ENCODE results near the gene UNC5CL. TPM values are rescaled to one million over a fixed set of nuclear protein-coding genes. Genes with fewer than 3 reads are reported as not detected.
"Not testable (repeated sequence)": the region's sequence is repeated elsewhere in the genome, so short reads cannot be mapped to it uniquely, and the experiment has no call there.

UNC5CL gene
- total RNA-seq, 1 experiment from 2014 or later: 5.5 TPM

- intact Hi-C loops (cut with micrococcal nuclease; ENCODE audit: unreplicated experiment): no loop called here
- DNase-seq: no peak
- TF ChIP-seq, protein P1, sequence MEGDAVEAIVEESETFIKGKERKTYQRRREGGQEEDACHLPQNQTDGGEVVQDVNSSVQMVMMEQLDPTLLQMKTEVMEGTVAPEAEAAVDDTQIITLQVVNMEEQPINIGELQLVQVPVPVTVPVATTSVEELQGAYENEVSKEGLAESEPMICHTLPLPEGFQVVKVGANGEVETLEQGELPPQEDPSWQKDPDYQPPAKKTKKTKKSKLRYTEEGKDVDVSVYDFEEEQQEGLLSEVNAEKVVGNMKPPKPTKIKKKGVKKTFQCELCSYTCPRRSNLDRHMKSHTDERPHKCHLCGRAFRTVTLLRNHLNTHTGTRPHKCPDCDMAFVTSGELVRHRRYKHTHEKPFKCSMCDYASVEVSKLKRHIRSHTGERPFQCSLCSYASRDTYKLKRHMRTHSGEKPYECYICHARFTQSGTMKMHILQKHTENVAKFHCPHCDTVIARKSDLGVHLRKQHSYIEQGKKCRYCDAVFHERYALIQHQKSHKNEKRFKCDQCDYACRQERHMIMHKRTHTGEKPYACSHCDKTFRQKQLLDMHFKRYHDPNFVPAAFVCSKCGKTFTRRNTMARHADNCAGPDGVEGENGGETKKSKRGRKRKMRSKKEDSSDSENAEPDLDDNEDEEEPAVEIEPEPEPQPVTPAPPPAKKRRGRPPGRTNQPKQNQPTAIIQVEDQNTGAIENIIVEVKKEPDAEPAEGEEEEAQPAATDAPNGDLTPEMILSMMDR (IDR thresholded peaks at IDR 0.05; ENCODE audit: insufficient read depth in 1 of 2, low read depth in 1 of 2, low read length in 1 of 2, severe bottlenecking in 1 of 2, unreplicated experiment in 1 of 2): no peak
These were observed 31.0 kb downstream of the UNC5CL start for GRCh38 chr6:41008011-41008410.

DNA sequence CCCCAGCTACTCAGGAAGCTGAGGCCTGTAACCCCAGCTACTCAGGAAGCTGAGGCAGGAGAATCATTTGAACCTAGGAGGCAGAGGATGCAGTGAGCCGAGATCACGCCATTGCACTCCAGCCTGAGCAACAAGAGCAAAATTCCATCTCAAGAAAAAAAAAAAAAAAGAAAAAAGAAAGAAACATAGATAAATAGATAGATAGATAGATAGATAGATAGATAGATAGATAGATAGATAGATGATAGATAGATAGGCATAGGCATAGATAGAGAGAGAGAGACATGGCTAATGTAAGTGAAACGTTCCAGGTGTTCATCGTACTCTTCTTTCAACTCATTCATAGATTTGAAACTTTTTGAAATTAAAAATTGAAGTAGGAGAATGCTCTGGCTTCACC lies 32.0 kb downstream of the UNC5CL start:
- H3K27me3 Mint-ChIP-seq (ENCODE audit: insufficient read depth, unreplicated experiment); BruUV-seq (replicated peaks); H3K9me3 ChIP-seq; H3K4me3 ChIP-seq (ENCODE audit: low read depth, low read length); CTCF ChIA-PET; H3K27ac Mint-ChIP-seq (ENCODE audit: unreplicated experiment); DNase-seq; H3K27me3 ChIP-seq (replicated peaks; ENCODE audit: control insufficient read depth, insufficient read depth, low read length); H3K36me3 ChIP-seq (ENCODE audit: control insufficient read depth, insufficient read depth, low read length); H3K4me3 Mint-ChIP-seq (ENCODE audit: unreplicated experiment); H3K9me3 Mint-ChIP-seq (ENCODE audit: unreplicated experiment); H3K36me3 Mint-ChIP-seq (ENCODE audit: insufficient read depth, unreplicated experiment); POLR2A ChIA-PET: not testable (repeated sequence)
- intact Hi-C loops (cut with micrococcal nuclease; ENCODE audit: unreplicated experiment): loop anchor here (1.0 kb wide), 2 partner anchors 33 to 58 kb away; no protein-coding TSS in a partner anchor
- peaks cover 24% of the 10 kb centered on the region for H3K4me1 Mint-ChIP-seq (ENCODE audit: low read depth, unreplicated experiment)
- peaks cover 18% of the 10 kb centered on the region for H3K4me1 ChIP-seq

More at GRCh38 chr6:41008011-41008410, 31.0 kb downstream of the UNC5CL start:
- no peak overlapping the region for H3K4me3 ChIP-seq (ENCODE audit: low read depth, low read length)
- no peaks in the 10 kb centered on the region for H3K36me3 Mint-ChIP-seq (ENCODE audit: insufficient read depth, unreplicated experiment)
- ChIA-PET CTCF (interaction anchor here (0.6 kb wide), 1 partner anchor 20 kb away, joined by 3 read pairs; no protein-coding TSS in a partner anchor), POLR2A (no interaction called here)
- no TSS peak for BruUV-seq (replicated peaks)
- no peaks in the 10 kb centered on the region for H3K36me3 ChIP-seq (ENCODE audit: control insufficient read depth, insufficient read depth, low read length)
- H3K9me3 ChIP-seq: no peaks in the 10 kb centered on the region
- H3K4me1 Mint-ChIP-seq (ENCODE audit: low read depth, unreplicated experiment): peaks cover 20% of the 10 kb centered on the region
- no peaks in the 10 kb centered on the region for H3K9me3 Mint-ChIP-seq (ENCODE audit: unreplicated experiment)
- H3K27me3 Mint-ChIP-seq (ENCODE audit: insufficient read depth, unreplicated experiment): no peaks in the 10 kb centered on the region
- no peak overlapping the region for H3K4me3 Mint-ChIP-seq (ENCODE audit: unreplicated experiment)
- H3K27ac Mint-ChIP-seq (ENCODE audit: unreplicated experiment): no peak overlapping the region
- H3K4me1 ChIP-seq: peaks cover 18% of the 10 kb centered on the region
- H3K27me3 ChIP-seq (replicated peaks; ENCODE audit: control insufficient read depth, insufficient read depth, low read length): no peaks in the 10 kb centered on the region

- CTCF ChIA-PET; H3K36me3 Mint-ChIP-seq (ENCODE audit: insufficient read depth, unreplicated experiment); H3K27me3 Mint-ChIP-seq (ENCODE audit: insufficient read depth, unreplicated experiment); H3K9me3 Mint-ChIP-seq (ENCODE audit: unreplicated experiment); H3K27me3 ChIP-seq (replicated peaks; ENCODE audit: control insufficient read depth, insufficient read depth, low read length); H3K9me3 ChIP-seq; H3K27ac Mint-ChIP-seq (ENCODE audit: unreplicated experiment); POLR2A ChIA-PET; H3K4me3 ChIP-seq (ENCODE audit: low read depth, low read length); BruUV-seq (replicated peaks); H3K4me3 Mint-ChIP-seq (ENCODE audit: unreplicated experiment); H3K36me3 ChIP-seq (ENCODE audit: control insufficient read depth, insufficient read depth, low read length): not testable (repeated sequence)
- intact Hi-C loops (cut with micrococcal nuclease; ENCODE audit: unreplicated experiment): loop anchor here (1.0 kb wide), 2 partner anchors 34 to 59 kb away; no protein-coding TSS in a partner anchor
- TF ChIP-seq, protein P1 (IDR thresholded peaks at IDR 0.05; ENCODE audit: insufficient read depth in 1 of 2, low read depth in 1 of 2, low read length in 1 of 2, severe bottlenecking in 1 of 2, unreplicated experiment in 1 of 2): peak; percentile 55 to 56
- peaks cover 18% of the 10 kb centered on the region for H3K4me1 ChIP-seq
- DNase-seq: peak; percentile 61 to 76
- peaks cover 29% of the 10 kb centered on the region for H3K4me1 Mint-ChIP-seq (ENCODE audit: low read depth, unreplicated experiment)
These were observed 32.8 kb downstream of the UNC5CL start for GRCh38 chr6:41006217-41006616.

GRCh38 chr6:41002168-41002567 lies 36.9 kb downstream of the UNC5CL start:
- no peak overlapping the region for H3K27ac Mint-ChIP-seq (ENCODE audit: unreplicated experiment)
- no peaks in the 10 kb centered on the region for H3K9me3 Mint-ChIP-seq (ENCODE audit: unreplicated experiment)
- peaks cover 8% of the 10 kb centered on the region for H3K36me3 Mint-ChIP-seq (ENCODE audit: insufficient read depth, unreplicated experiment)
- H3K9me3 ChIP-seq: no peaks in the 10 kb centered on the region
- no peak overlapping the region for H3K4me3 Mint-ChIP-seq (ENCODE audit: unreplicated experiment)
- DNase-seq: no peak
- TF ChIP-seq, protein P1 (IDR thresholded peaks at IDR 0.05; ENCODE audit: insufficient read depth in 1 of 2, low read depth in 1 of 2, low read length in 1 of 2, severe bottlenecking in 1 of 2, unreplicated experiment in 1 of 2): no peak
- H3K4me1 ChIP-seq: peaks cover 21% of the 10 kb centered on the region
- H3K27me3 ChIP-seq (replicated peaks; ENCODE audit: control insufficient read depth, insufficient read depth, low read length): no peaks in the 10 kb centered on the region
- intact Hi-C loops (cut with micrococcal nuclease; ENCODE audit: unreplicated experiment): no loop called here
- POLR2A ChIA-PET: no interaction called here
- H3K4me1 Mint-ChIP-seq (ENCODE audit: low read depth, unreplicated experiment): peaks cover 60% of the 10 kb centered on the region
- H3K36me3 ChIP-seq (ENCODE audit: control insufficient read depth, insufficient read depth, low read length): no peaks in the 10 kb centered on the region
- no peak overlapping the region for H3K4me3 ChIP-seq (ENCODE audit: low read depth, low read length)
- no TSS peak for BruUV-seq (replicated peaks)
- CTCF ChIA-PET: no interaction called here
- H3K27me3 Mint-ChIP-seq (ENCODE audit: insufficient read depth, unreplicated experiment): no peaks in the 10 kb centered on the region
